PC-9 (cell line): ENCODE measurements around the gene SEMA4A. TPM values are rescaled to one million over a fixed set of nuclear protein-coding genes. Genes with fewer than 3 reads are reported as not detected.

Source experiments
- BruUV-seq: library from RNA; stranded (reverse); fragments of 400-500 nt; replicated peaks from 2 replicates; lab custom pipeline; 2021; lab: Mats Ljungman, UMichigan
- CTCF ChIA-PET: fragments of 300-600 bp; sonication (Branson Sonifier 250); formaldehyde crosslinking; loops from one replicate; lab custom pipeline; 2022; ENCODE audit warnings: antibody characterized with exemption; lab: Charles Lee
- POLR2A ChIA-PET: fragments of 300-600 bp; sonication (Branson Sonifier 250); formaldehyde crosslinking; loops from one replicate; lab custom pipeline; 2022; ENCODE audit warnings: antibody characterized with exemption; ENCODE audit not compliant: unreplicated experiment; lab: Charles Lee
- DNase-seq, 2 experiments: peaks; one replicate each; pipeline versions ENCODE4 v3.0.0 to v3.0.0-alpha.2; 2015 to 2022; ENCODE audit warnings: mixed read lengths in 1 of 2
- H2AFZ ChIP-seq: fragments of 200-600 bp; sonication (generic); 2 replicates; pipeline ENCODE4 v1.8.1; 2017; ENCODE audit warnings: antibody characterized with exemption
- H3F3A ChIP-seq: fragments of 200-600 bp; sonication (generic); 2 replicates; pipeline ENCODE4 v1.8.1; 2017; ENCODE audit warnings: antibody characterized with exemption, mild to moderate bottlenecking, low read depth; ENCODE audit not compliant: insufficient read depth
- H3K27ac ChIP-seq: fragments of 200-600 bp; sonication (generic); 2 replicates; pipeline ENCODE4 v1.6.1; 2016; ENCODE audit warnings: mixed run types
- H3K27me3 ChIP-seq: fragments of 200-600 bp; sonication (generic); 2 replicates; pipeline ENCODE4 v1.6.1; 2016; ENCODE audit warnings: low read depth, mixed run types; ENCODE audit not compliant: insufficient read depth
- H3K36me3 ChIP-seq: fragments of 200-600 bp; sonication (generic); 2 replicates; pipeline ENCODE4 v1.6.1; 2016; ENCODE audit warnings: low read depth, mixed run types
- H3K4me1 ChIP-seq: fragments of 200-600 bp; sonication (generic); replicated peaks from 2 replicates; pipeline ENCODE4 v1.6.1; 2016; ENCODE audit warnings: mixed run types; ENCODE audit not compliant: insufficient read depth
- H3K4me2 ChIP-seq: fragments of 200-600 bp; sonication (generic); 2 replicates; pipeline ENCODE4 v1.6.1; 2017; ENCODE audit warnings: mixed run types
- H3K4me3 ChIP-seq: fragments of 200-600 bp; sonication (generic); 2 replicates; pipeline ENCODE4 v1.6.1; 2016; ENCODE audit warnings: mixed run types
- H3K79me2 ChIP-seq: fragments of 200-600 bp; sonication (generic); 2 replicates; pipeline ENCODE4 v1.6.1; 2017; ENCODE audit warnings: low read depth, mixed run types
- H3K9me2 ChIP-seq: fragments of 200-600 bp; sonication (generic); 2 replicates; pipeline ENCODE4 v1.8.1; 2017; ENCODE audit warnings: mild to moderate bottlenecking; ENCODE audit not compliant: insufficient read depth
- H3K9me3 ChIP-seq: fragments of 200-600 bp; sonication (generic); 2 replicates; pipeline ENCODE4 v1.8.1; 2016; ENCODE audit warnings: low read depth; ENCODE audit not compliant: insufficient read depth
- H4K20me1 ChIP-seq: fragments of 200-600 bp; sonication (generic); 2 replicates; pipeline ENCODE4 v1.8.1; 2017; ENCODE audit not compliant: insufficient read depth
- CTCF ChIP-seq: fragments of 200-600 bp; sonication (generic); conservative IDR thresholded peaks from 2 replicates; pipeline ENCODE4 v1.6.1; 2017; ENCODE audit warnings: mixed run types, antibody characterized with exemption, mild to moderate bottlenecking, moderate library complexity
- EZH2 ChIP-seq: fragments of 200-600 bp; sonication (generic); IDR thresholded peaks from 2 replicates; pipeline ENCODE4 v1.8.0; 2017; ENCODE audit warnings: antibody characterized with exemption, low read depth
- intact Hi-C: fragments of 100-400 bp; cut with micrococcal nuclease; formaldehyde crosslinking; loops from one replicate; pipeline ENCODE4 v1.10.0; 2022; ENCODE audit not compliant: unreplicated experiment
- total RNA-seq: library from RNA; stranded (reverse); gene quantifications from 2 replicates; pipeline ENCODE4 v1.2.3, GENCODE V29; 2021

Gene SEMA4A
- total RNA-seq, 1 experiment from 2014 or later: 16.2 TPM

DNA sequence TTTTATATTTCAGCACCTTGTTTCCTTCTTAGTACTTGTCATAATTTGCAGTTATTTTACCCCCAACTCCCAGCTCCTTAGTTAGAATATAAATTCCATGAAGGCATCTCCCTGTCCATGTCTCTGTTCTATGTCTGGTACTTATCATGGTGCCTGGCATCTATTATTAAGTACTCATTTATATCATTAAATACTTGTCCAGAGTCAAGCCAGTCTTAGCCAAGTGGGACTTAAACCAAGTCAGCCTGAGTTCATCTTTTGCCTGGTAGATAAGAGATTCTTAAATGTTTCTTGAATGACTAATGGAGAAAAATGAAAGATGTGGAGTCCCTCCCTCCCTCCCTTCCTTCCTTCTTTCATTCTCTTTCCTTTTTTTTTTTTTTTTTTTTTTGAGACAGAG, 49.9 kb downstream of the SEMA4A start:
- ChIA-PET CTCF (no interaction called here), POLR2A (no interaction called here)
- H3K4me2 ChIP-seq: no peak overlapping the region
- H3K9me2 ChIP-seq: no peaks in the 10 kb centered on the region
- TF ChIP-seq EZH2 (no peak), CTCF (no peak)
- H3K27ac ChIP-seq: no peak overlapping the region
- H3K27me3 ChIP-seq: no peaks in the 10 kb centered on the region
- no peaks in the 10 kb centered on the region for H4K20me1 ChIP-seq
- H3K9me3 ChIP-seq: no peaks in the 10 kb centered on the region
- no peak for DNase-seq
- no peaks in the 10 kb centered on the region for H3F3A ChIP-seq
- H2AFZ ChIP-seq: no peak overlapping the region
- intact Hi-C loops: no loop called here
- BruUV-seq: no TSS peak
- H3K36me3 ChIP-seq: no peaks in the 10 kb centered on the region; the same call in 1 of the 2 replicates
- no peaks in the 10 kb centered on the region for H3K79me2 ChIP-seq
- H3K4me3 ChIP-seq: no peak overlapping the region
- H3K4me1 ChIP-seq: no peaks in the 10 kb centered on the region

DNA sequence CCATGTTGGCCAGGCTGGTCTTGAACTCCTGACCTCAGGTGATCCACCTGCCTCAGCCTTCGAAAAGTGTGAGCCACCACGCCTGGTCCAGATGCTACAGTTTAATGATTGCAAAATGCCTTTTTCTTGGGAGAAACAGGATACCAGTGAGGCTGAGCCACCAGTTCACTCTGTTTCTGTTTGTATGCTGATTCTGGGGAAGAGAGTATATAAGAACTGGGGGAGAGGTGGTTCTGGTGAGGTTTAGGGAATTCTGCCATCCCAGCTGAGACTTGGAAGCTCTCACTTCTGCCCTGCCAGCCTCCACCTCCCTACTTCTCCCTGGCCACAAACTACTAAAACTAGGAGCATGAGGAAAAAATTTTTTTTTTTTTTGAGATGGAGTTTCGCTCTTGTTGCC, 51.3 kb downstream of the SEMA4A start:
- no peak overlapping the region for H3K4me2 ChIP-seq
- no peaks in the 10 kb centered on the region for H3F3A ChIP-seq
- no peaks in the 10 kb centered on the region for H3K79me2 ChIP-seq
- no peak overlapping the region for H2AFZ ChIP-seq
- no peak overlapping the region for H3K27ac ChIP-seq
- H3K4me3 ChIP-seq: no peak overlapping the region
- H4K20me1 ChIP-seq: no peaks in the 10 kb centered on the region
- intact Hi-C loops: no loop called here
- DNase-seq: no peak
- TF ChIP-seq EZH2 (no peak), CTCF (no peak)
- CTCF ChIA-PET: no interaction called here
- H3K9me2 ChIP-seq: no peaks in the 10 kb centered on the region
- H3K9me3 ChIP-seq: no peaks in the 10 kb centered on the region
- H3K36me3 ChIP-seq: no peaks in the 10 kb centered on the region; the same call in 1 of the 2 replicates
- H3K4me1 ChIP-seq: no peaks in the 10 kb centered on the region
- H3K27me3 ChIP-seq: no peaks in the 10 kb centered on the region
- POLR2A ChIA-PET: no interaction called here
- BruUV-seq: no TSS peak

GRCh38 chr1:156211243-156211642, 57.9 kb downstream of the SEMA4A start:
- H3K9me3 ChIP-seq: no peaks in the 10 kb centered on the region
- CTCF ChIA-PET: no interaction called here
- H4K20me1 ChIP-seq: no peaks in the 10 kb centered on the region
- no peak for DNase-seq
- H3K4me3 ChIP-seq: no peak overlapping the region
- no peaks in the 10 kb centered on the region for H3K9me2 ChIP-seq
- POLR2A ChIA-PET: no interaction called here
- H3K27me3 ChIP-seq: no peaks in the 10 kb centered on the region
- no peak overlapping the region for H3K4me2 ChIP-seq
- intact Hi-C loops: loop anchor here (10.0 kb wide), 1 partner anchor 276 kb away; the partner anchor contains the start of gene KHDC4
- no peak overlapping the region for H2AFZ ChIP-seq
- TF ChIP-seq CTCF (no peak), EZH2 (no peak)
- H3K27ac ChIP-seq: no peak overlapping the region
- H3K79me2 ChIP-seq: peaks cover 19% of the 10 kb centered on the region
- no peaks in the 10 kb centered on the region for H3K36me3 ChIP-seq
- H3K4me1 ChIP-seq: peaks cover 17% of the 10 kb centered on the region
- no TSS peak for BruUV-seq
- peaks cover 17% of the 10 kb centered on the region; the same call in 1 of the 2 replicates for H3F3A ChIP-seq
